ENCODE results near the gene HDC. TPM values are rescaled to one million over a fixed set of nuclear protein-coding genes. Genes with fewer than 3 reads are reported as not detected.

The HDC gene
- total RNA-seq, 2 experiments from 2014 or later, result not detected

- H4K20me1 ChIP-seq (ENCODE audit: insufficient read depth, low read length), result no peaks in the 10 kb centered on the region
- CTCF ChIA-PET (ENCODE audit: unreplicated experiment), result no interaction called here
- no peak overlapping the region for H3K4me2 ChIP-seq (ENCODE audit: low read length)
- intact Hi-C loops (cut with micrococcal nuclease; ENCODE audit: unreplicated experiment), result no loop called here
- POLR2A ChIA-PET, result no interaction called here
- no peak overlapping the region for H3K4me3 ChIP-seq (ENCODE audit: low read depth, low read length, poor library complexity, severe bottlenecking)
- no peak for TF ChIP-seq CTCF (conservative IDR thresholded peaks at IDR 0.05; ENCODE audit: low read length)
- no peak for TF ChIP-seq EZH2phosphoT487 (IDR thresholded peaks at IDR 0.05; ENCODE audit: borderline replicate concordance, low read depth, low read length)
- H3K9me2 ChIP-seq (ENCODE audit: insufficient read depth, low read length), result no peaks in the 10 kb centered on the region
- no peaks in the 10 kb centered on the region for H3K36me3 ChIP-seq (ENCODE audit: insufficient read depth, low read length)
- no peaks in the 10 kb centered on the region for H3K9me3 ChIP-seq (ENCODE audit: low read length)
- H3K79me2 ChIP-seq (ENCODE audit: insufficient read depth, low read depth, low read length), result no peaks in the 10 kb centered on the region
- no TSS peak for BruUV-seq (replicated peaks)
- DNase-seq (ENCODE audit: low spot score), result no peak
- H2AFZ ChIP-seq (ENCODE audit: low read length), result no peak overlapping the region
- H3K4me1 ChIP-seq (ENCODE audit: insufficient read depth, low read length, poor library complexity, severe bottlenecking), result no peaks in the 10 kb centered on the region
- no peak overlapping the region for H3K27ac ChIP-seq (ENCODE audit: low read depth, low read length, poor library complexity, severe bottlenecking)
Observed at GRCh38 chr15:50267577-50267976, 2.1 kb upstream of the HDC start.

DNA sequence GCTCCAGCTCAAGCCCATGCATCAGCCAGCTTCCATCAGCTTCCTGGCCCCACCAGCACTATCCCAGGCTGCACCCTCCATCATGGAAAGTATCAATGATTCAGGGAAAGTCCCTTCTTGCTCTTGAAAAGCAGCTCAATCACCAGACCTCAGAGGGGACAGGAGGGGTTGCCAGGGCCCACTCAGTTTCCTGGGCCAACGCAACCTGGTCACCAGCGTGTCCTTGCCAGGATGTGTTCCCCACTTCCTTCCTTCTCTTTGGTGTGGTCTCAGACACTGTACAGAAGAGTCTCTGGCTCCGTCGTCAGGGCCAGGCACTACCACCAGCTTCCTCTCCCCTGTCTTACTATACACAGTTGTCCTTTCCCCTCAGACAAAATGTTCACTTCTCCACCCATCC is 3.0 kb downstream of the HDC start:
- Histone ChIP-seq H3K9me3 (ENCODE audit: low read length) (no peaks in the 10 kb centered on the region), H3K36me3 (ENCODE audit: insufficient read depth, low read length) (no peaks in the 10 kb centered on the region), H2AFZ (ENCODE audit: low read length) (no peak overlapping the region), H3K4me2 (ENCODE audit: low read length) (no peak overlapping the region), H3K27ac (ENCODE audit: low read depth, low read length, poor library complexity, severe bottlenecking) (no peak overlapping the region), H3K79me2 (ENCODE audit: insufficient read depth, low read depth, low read length) (no peaks in the 10 kb centered on the region), H3K4me1 (ENCODE audit: insufficient read depth, low read length, poor library complexity, severe bottlenecking) (no peaks in the 10 kb centered on the region), H3K4me3 (ENCODE audit: low read depth, low read length, poor library complexity, severe bottlenecking) (no peak overlapping the region), H4K20me1 (ENCODE audit: insufficient read depth, low read length) (no peaks in the 10 kb centered on the region), H3K9me2 (ENCODE audit: insufficient read depth, low read length) (no peaks in the 10 kb centered on the region)
- ChIA-PET CTCF (ENCODE audit: unreplicated experiment) (no interaction called here), POLR2A (no interaction called here)
- intact Hi-C loops (cut with micrococcal nuclease; ENCODE audit: unreplicated experiment), result no loop called here
- BruUV-seq (replicated peaks), result no TSS peak
- DNase-seq (ENCODE audit: low spot score), result no peak
- TF ChIP-seq CTCF (conservative IDR thresholded peaks at IDR 0.05; ENCODE audit: low read length) (no peak), EZH2phosphoT487 (IDR thresholded peaks at IDR 0.05; ENCODE audit: borderline replicate concordance, low read depth, low read length) (no peak)

DNA sequence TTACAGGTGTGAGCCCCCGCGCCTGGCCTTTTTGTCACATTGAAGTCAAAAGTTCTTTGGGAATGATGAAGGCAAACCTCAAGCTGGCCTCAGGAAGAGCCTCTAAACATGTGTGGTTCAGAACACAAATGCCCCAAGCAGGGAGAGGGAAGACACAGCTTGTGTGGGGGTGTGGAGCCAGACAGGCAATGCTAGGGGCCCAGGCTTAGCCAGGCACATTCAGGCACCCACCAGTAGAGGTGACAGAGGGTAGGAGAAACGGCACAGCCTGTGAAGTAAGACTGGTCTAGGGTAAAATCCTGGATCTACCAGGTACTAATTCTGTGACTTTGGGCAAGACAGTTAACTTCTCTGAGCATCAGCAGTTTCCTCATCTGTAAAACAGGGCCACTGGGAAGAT is 3.5 kb downstream of the HDC start:
- no peak for DNase-seq (ENCODE audit: low spot score)
- TF ChIP-seq EZH2phosphoT487 (IDR thresholded peaks at IDR 0.05; ENCODE audit: borderline replicate concordance, low read depth, low read length) (no peak), CTCF (conservative IDR thresholded peaks at IDR 0.05; ENCODE audit: low read length) (0 out of 2 replicates have a peak, but pooled peaks have one; percentile 12)
- Histone ChIP-seq H3K36me3 (ENCODE audit: insufficient read depth, low read length) (no peaks in the 10 kb centered on the region), H3K4me1 (ENCODE audit: insufficient read depth, low read length, poor library complexity, severe bottlenecking) (no peaks in the 10 kb centered on the region), H3K9me2 (ENCODE audit: insufficient read depth, low read length) (no peaks in the 10 kb centered on the region), H3K4me2 (ENCODE audit: low read length) (no peak overlapping the region), H2AFZ (ENCODE audit: low read length) (no peak overlapping the region), H3K27ac (ENCODE audit: low read depth, low read length, poor library complexity, severe bottlenecking) (no peak overlapping the region), H3K4me3 (ENCODE audit: low read depth, low read length, poor library complexity, severe bottlenecking) (no peak overlapping the region), H3K9me3 (ENCODE audit: low read length) (no peaks in the 10 kb centered on the region), H4K20me1 (ENCODE audit: insufficient read depth, low read length) (no peaks in the 10 kb centered on the region), H3K79me2 (ENCODE audit: insufficient read depth, low read depth, low read length) (no peaks in the 10 kb centered on the region)
- POLR2A ChIA-PET, result interaction anchor here (0.6 kb wide), 1 partner anchor 17 kb away, joined by 3 read pairs; no protein-coding TSS in a partner anchor
- intact Hi-C loops (cut with micrococcal nuclease; ENCODE audit: unreplicated experiment), result no loop called here
- BruUV-seq (replicated peaks), result no TSS peak
- CTCF ChIA-PET (ENCODE audit: unreplicated experiment), result no interaction called here
